Gastroesophageal sphincter (tissue), 4 donors: Measurements from ENCODE around the gene RAP1GAP2. TPM values are rescaled to one million over a fixed set of nuclear protein-coding genes. Genes with fewer than 3 reads are reported as not detected.

Experiments
- ATAC-seq: fragments of 150-250 bp; one replicate; pipeline ENCODE4 v1.9.1; 2016; ENCODE audit warnings: mild to moderate bottlenecking, moderate library complexity
- H3K27ac ChIP-seq, 4 donors: fragments of 200-600 bp; sonication (generic) in 3 of 4; 1 replicate in 3 of 4; 2 replicates in 1 of 4; pipeline ENCODE4 v1.5.1; 2016 to 2019
- H3K27me3 ChIP-seq: fragments of 200-600 bp; sonication (generic); one replicate; pipeline ENCODE4 v1.5.1; 2019
- H3K36me3 ChIP-seq, 2 donors: fragments of 200-600 bp; sonication (generic); one replicate each; pipeline ENCODE4 v1.5.1; 2019; ENCODE audit warnings: control low read depth in 1 of 2
- H3K4me1 ChIP-seq, 3 donors: fragments of 200-600 bp; sonication (generic); 1 replicate in 2 of 3; 2 replicates in 1 of 3; pipeline ENCODE4 v1.5.1; 2016 to 2019; ENCODE audit warnings: control low read depth in 2 of 3
- H3K4me3 ChIP-seq, 2 donors: fragments of 200-600 bp; sonication (generic); one replicate each; pipeline ENCODE4 v1.5.1; 2019; ENCODE audit warnings: mild to moderate bottlenecking in 1 of 2, moderate library complexity in 1 of 2
- H3K9me3 ChIP-seq, 3 donors: fragments of 200-600 bp; sonication (generic); one replicate each; pipeline ENCODE4 v1.5.1; 2017 to 2019; ENCODE audit warnings: control low read depth in 2 of 3
- CTCF ChIP-seq, 4 experiments: fragments of 200-600 bp in 2 of 4; fragments of 450-650 bp in 2 of 4; sonication (generic) in 1 of 4; IDR thresholded peaks; one replicate each; pipeline ENCODE4 v1.5.1; 2017 to 2019; ENCODE audit warnings: antibody characterized with exemption in 4 of 4, mild to moderate bottlenecking in 2 of 4, moderate library complexity in 2 of 4
- EP300 ChIP-seq: sonication (generic); formaldehyde crosslinking; IDR thresholded peaks from one replicate; pipeline ENCODE4 v1.6.1; 2017; ENCODE audit warnings: antibody characterized with exemption, mild to moderate bottlenecking
- POLR2A ChIP-seq, 2 donors: fragments of 450-650 bp; IDR thresholded peaks; one replicate each; pipeline ENCODE4 v1.6.1; 2017; ENCODE audit warnings: antibody characterized with exemption in 2 of 2, mild to moderate bottlenecking in 2 of 2, moderate library complexity in 1 of 2
- POLR2AphosphoS5 ChIP-seq: sonication (generic); formaldehyde crosslinking; IDR thresholded peaks from one replicate; pipeline ENCODE4 v1.6.1; 2017; ENCODE audit warnings: antibody characterized with exemption
- WGBS, 2 donors: methylation state at CpG; one replicate each; pipeline ENCODE4 v1.1.5; 2018; ENCODE audit warnings: low coverage in 1 of 2; 5-methylcytosine and 5-hydroxymethylcytosine counted together
- total RNA-seq, 4 donors: library from RNA; depleted of rRNA; stranded (reverse); fragments of >200 nt; gene quantifications; one replicate each; pipeline ENCODE4 v1.1.0, GENCODE V29; 2016

Gene RAP1GAP2
- total RNA-seq, 4 donors from 2014 or later, result 8.8 to 19.5 (median 11.3) TPM

- no peak overlapping the region for H3K27ac ChIP-seq
- peaks cover 0 to 8% of the 10 kb centered on the region in 2 donors for H3K36me3 ChIP-seq
- 63 to 97% methylated on average over 4 of the region's 10 CpGs for WGBS, 2 donors
- H3K27me3 ChIP-seq, result no peaks in the 10 kb centered on the region
- no peak overlapping the region for H3K4me3 ChIP-seq
- no peak for ATAC-seq
- H3K4me1 ChIP-seq, result no peaks in the 10 kb centered on the region
- TF ChIP-seq POLR2AphosphoS5 (no peak), POLR2A (IDR thresholded peaks at IDR 0.05) (no peak), EP300 (no peak), CTCF (IDR thresholded peaks at IDR 0.05) (no peak)
- H3K9me3 ChIP-seq, result no peaks in the 10 kb centered on the region
Measured at GRCh38 chr17:2931876-2932275, 135.6 kb downstream of the RAP1GAP2 start.

GRCh38 chr17:2932946-2933345, 136.7 kb downstream of the RAP1GAP2 start:
- H3K9me3 ChIP-seq, result no peaks in the 10 kb centered on the region
- no peak overlapping the region for H3K27ac ChIP-seq
- H3K36me3 ChIP-seq, result peaks cover 0 to 8% of the 10 kb centered on the region in 2 donors
- H3K4me3 ChIP-seq, result no peak overlapping the region
- TF ChIP-seq EP300, result no peak
- TF ChIP-seq CTCF (IDR thresholded peaks at IDR 0.05), result no peak
- no peak for TF ChIP-seq POLR2A (IDR thresholded peaks at IDR 0.05)
- TF ChIP-seq POLR2AphosphoS5, result no peak
- 69 to 89% methylated on average over 6 to 12 of the region's 12 CpGs for WGBS, 2 donors
- no peaks in the 10 kb centered on the region for H3K4me1 ChIP-seq
- no peaks in the 10 kb centered on the region for H3K27me3 ChIP-seq
- ATAC-seq, result no peak

- no peak for ATAC-seq
- no peak overlapping the region for H3K27ac ChIP-seq
- no peaks in the 10 kb centered on the region for H3K4me1 ChIP-seq
- TF ChIP-seq CTCF (IDR thresholded peaks at IDR 0.05) (no peak), POLR2AphosphoS5 (no peak), POLR2A (IDR thresholded peaks at IDR 0.05) (no peak), EP300 (no peak)
- WGBS, 2 donors, result 89% methylated on average over 8 of the region's 11 CpGs; no CpG with 5 or more reads in 1 of the 2 donors
- H3K4me3 ChIP-seq, result no peak overlapping the region
- H3K36me3 ChIP-seq, result peaks cover 0 to 8% of the 10 kb centered on the region in 2 donors
- no peaks in the 10 kb centered on the region for H3K27me3 ChIP-seq
- H3K9me3 ChIP-seq, result no peaks in the 10 kb centered on the region
Measured at GRCh38 chr17:2933606-2934005, 137.4 kb downstream of the RAP1GAP2 start.

GRCh38 chr17:2935632-2936031, 139.4 kb downstream of the RAP1GAP2 start:
- no peak for ATAC-seq
- Histone ChIP-seq H3K9me3 (no peaks in the 10 kb centered on the region), H3K4me1 (peaks cover 0 to 10% (median 0%) of the 10 kb centered on the region in 3 donors), H3K27ac (no peak overlapping the region), H3K4me3 (no peak overlapping the region), H3K36me3 (peaks cover 0 to 8% of the 10 kb centered on the region in 2 donors), H3K27me3 (no peaks in the 10 kb centered on the region)
- TF ChIP-seq POLR2A (IDR thresholded peaks at IDR 0.05) (no peak), POLR2AphosphoS5 (no peak), CTCF (IDR thresholded peaks at IDR 0.05) (no peak), EP300 (no peak)
- 55 to 61% methylated on average over 8 to 15 of the region's 21 CpGs for WGBS, 2 donors

- no peak for ATAC-seq
- peaks cover 0 to 8% of the 10 kb centered on the region in 2 donors for H3K36me3 ChIP-seq
- no peaks in the 10 kb centered on the region for H3K9me3 ChIP-seq
- H3K27me3 ChIP-seq, result no peaks in the 10 kb centered on the region
- no peak overlapping the region for H3K27ac ChIP-seq
- H3K4me3 ChIP-seq, result no peak overlapping the region
- H3K4me1 ChIP-seq, result peaks cover 0 to 15% (median 0%) of the 10 kb centered on the region in 3 donors
- no peak for TF ChIP-seq EP300
- TF ChIP-seq POLR2A (IDR thresholded peaks at IDR 0.05), result no peak
- TF ChIP-seq POLR2AphosphoS5, result no peak
- no peak for TF ChIP-seq CTCF (IDR thresholded peaks at IDR 0.05)
- 79% methylated on average over 5 of the region's 5 CpGs; no CpG with 5 or more reads in 1 of the 2 donors for WGBS, 2 donors
Measured at GRCh38 chr17:2936351-2936750, 140.1 kb downstream of the RAP1GAP2 start.
